Measurements from ENCODE around the gene DNAI1.

GRCh38 chr9:34515959-34516358, 57.4 kb downstream of the DNAI1 start:
- no peak for TF ChIP-seq TAF1 (IDR thresholded peaks at IDR 0.05; ENCODE audit: low read depth)
- no peak for TF ChIP-seq RAD21 (IDR thresholded peaks at IDR 0.05; ENCODE audit: low read depth)
- no peak for TF ChIP-seq CEBPB (IDR thresholded peaks at IDR 0.05)
- no peak for TF ChIP-seq REST (IDR thresholded peaks at IDR 0.05; ENCODE audit: low read depth)
- no peak for TF ChIP-seq MAX (IDR thresholded peaks at IDR 0.05)
- TF ChIP-seq, protein P1, sequence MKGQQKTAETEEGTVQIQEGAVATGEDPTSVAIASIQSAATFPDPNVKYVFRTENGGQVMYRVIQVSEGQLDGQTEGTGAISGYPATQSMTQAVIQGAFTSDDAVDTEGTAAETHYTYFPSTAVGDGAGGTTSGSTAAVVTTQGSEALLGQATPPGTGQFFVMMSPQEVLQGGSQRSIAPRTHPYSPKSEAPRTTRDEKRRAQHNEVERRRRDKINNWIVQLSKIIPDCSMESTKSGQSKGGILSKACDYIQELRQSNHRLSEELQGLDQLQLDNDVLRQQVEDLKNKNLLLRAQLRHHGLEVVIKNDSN (IDR thresholded peaks at IDR 0.05): no peak
- TF ChIP-seq EP300 (IDR thresholded peaks at IDR 0.05; ENCODE audit: borderline replicate concordance): no peak
- TF ChIP-seq YY1 (IDR thresholded peaks at IDR 0.05; ENCODE audit: low read depth): no peak
- no peak for TF ChIP-seq TCF12 (IDR thresholded peaks at IDR 0.05; ENCODE audit: low read depth)
- no peak for TF ChIP-seq EGR1 (IDR thresholded peaks at IDR 0.05)
